HG03571 (cell line): Measurements from ENCODE around the gene ARSA.
"Not testable (repeated sequence)": the region's sequence is repeated elsewhere in the genome, so short reads cannot be mapped to it uniquely, and the experiment has no call there.

Experiments
- ATAC-seq: cut with Tn5 transposase; IDR thresholded peaks from one replicate; pipeline ENCODE4 v1.9.1; 2021; ENCODE audit not compliant: unreplicated experiment

Gene ARSA

GRCh38 chr22:50627642-50628542 lies at the start of gene ARSA:
ARSA (minus strand) TSS chr22:50628152; CDS start chr22:50627779, 373 bp downstream.
- peak; percentile 54 for ATAC-seq

DNA sequence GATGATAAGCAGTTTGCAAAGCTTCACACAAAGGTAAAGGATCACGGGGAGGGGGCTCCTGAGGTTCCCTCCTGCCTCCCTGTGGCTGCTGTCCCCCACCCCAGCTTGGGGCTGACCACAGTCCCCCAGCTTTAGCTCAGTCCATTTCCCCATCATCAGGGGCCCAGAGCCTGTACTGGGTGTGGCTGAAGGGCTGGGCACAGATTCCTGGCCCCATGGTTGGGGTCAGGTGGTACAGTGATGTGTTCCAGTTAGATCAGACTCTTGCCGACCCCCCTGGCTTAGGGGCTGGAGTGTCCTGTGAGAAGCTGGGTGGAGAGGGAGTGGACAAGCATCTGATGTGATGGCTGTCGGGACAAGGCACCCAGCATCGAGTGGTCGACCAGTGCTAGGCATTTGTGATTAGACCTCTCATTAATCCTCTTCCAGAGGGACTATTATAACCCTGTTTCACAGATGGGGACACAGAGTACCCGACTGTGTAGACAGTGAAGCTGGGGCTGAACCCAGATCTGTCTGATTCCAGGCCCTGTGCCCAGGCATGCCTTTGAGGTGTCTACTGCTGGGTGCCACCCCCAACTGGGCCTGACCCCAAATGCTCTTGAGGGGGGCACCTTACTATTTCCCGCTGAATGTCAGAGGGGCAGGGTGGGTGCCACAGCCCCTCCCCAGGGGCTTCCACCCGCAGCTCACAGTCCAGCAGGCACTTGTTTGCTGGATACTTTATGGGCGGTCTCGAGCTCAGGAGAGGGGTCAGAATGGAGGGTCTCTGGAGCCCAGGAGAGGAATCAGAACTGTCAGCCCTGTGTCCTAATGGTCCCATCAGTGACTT lies 48.9 kb upstream of the ARSA start:
- no peak for ATAC-seq

- ATAC-seq: no peak
Observed at GRCh38 chr22:50676180-50676636, 48.3 kb upstream of the ARSA start.

- ATAC-seq: no peak
Observed at GRCh38 chr22:50675553-50676179, 47.7 kb upstream of the ARSA start.

- ATAC-seq: no peak
Observed at GRCh38 chr22:50674606-50675552, 46.9 kb upstream of the ARSA start.

GRCh38 chr22:50674130-50674500 lies 46.2 kb upstream of the ARSA start:
- no peak for ATAC-seq

- ATAC-seq: no peak
Observed at GRCh38 chr22:50673231-50674129, 45.5 kb upstream of the ARSA start.

- ATAC-seq: no peak
Observed at GRCh38 chr22:50672471-50673230, 44.7 kb upstream of the ARSA start, which contains the start of gene SHANK3. SHANK3 (plus strand) TSS chr22:50672823.

DNA sequence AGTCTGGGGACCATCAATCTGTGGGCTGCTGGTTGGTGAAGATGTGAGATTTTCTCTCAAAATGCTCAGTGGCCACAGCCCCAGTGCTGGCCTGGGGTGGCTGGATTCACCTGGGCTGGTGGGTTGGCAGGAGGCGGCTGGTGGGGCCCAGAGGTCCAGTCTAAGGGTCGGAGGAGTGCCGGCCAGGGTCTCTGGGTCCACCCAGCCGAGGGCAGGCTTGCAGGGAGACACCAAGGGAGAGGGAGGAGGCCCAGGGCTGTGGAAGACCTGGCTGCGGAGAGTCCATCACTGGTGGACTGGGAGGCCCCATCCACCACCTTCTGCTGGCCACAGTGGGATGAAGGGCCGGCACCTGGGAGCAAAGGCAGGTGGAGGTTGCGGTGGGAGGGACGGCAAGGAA lies 44.1 kb upstream of the ARSA start:
- no peak for ATAC-seq

- no peak for ATAC-seq
Observed at GRCh38 chr22:50671641-50672040, 43.7 kb upstream of the ARSA start.

GRCh38 chr22:50670914-50671538 lies 43.1 kb upstream of the ARSA start:
- no peak for ATAC-seq

GRCh38 chr22:50670513-50670912 lies 42.6 kb upstream of the ARSA start:
- ATAC-seq: no peak

GRCh38 chr22:50665738-50666137 lies 37.8 kb upstream of the ARSA start:
- ATAC-seq: no peak

GRCh38 chr22:50665212-50665611 lies 37.3 kb upstream of the ARSA start:
- ATAC-seq: no peak

GRCh38 chr22:50660306-50660705 lies 32.4 kb upstream of the ARSA start:
- ATAC-seq: no peak

DNA sequence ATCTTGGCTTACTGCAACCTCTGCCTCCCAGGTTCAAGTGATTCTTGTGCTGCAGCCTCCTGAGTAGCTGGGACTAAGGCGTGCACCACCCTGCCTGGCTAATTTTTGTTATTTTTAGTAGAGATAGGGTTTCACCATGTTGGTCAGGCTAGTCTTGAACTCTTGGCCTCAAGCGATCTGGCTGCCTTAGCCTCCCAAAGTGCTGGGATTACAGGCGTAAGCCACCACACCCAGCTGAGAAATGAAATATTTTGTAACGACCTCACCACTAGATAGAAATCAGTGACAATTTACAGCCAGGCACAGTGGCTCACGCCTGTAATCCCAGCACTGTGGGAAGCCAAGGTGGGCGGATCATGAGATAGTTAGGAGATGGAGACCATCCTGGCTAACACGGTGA lies 31.8 kb upstream of the ARSA start:
- not testable (repeated sequence) for ATAC-seq

DNA sequence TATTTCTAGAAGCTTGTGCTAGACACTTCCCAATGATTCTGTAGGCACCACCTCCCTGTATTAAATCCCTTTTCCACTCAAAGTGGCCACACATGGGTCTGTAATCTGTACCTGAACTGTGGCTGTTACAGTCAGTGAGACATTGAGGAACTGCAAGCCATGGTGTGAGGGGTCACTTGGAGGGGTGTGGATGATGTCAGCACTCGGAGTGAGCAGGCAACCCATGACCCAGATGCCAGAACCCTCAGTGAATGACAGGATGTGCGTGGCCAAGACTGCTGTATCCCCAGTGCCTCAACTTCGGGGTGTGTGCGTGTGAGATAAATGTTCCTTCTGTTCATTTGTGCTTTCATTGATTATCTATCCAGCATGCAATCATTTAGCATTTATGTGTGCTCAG lies 30.0 kb upstream of the ARSA start:
- no peak for ATAC-seq
